Fibroblast of upper back skin (primary cell): Measurements from ENCODE around the gene TIMM23.
"Not testable (repeated sequence)": the region's sequence is repeated elsewhere in the genome, so short reads cannot be mapped to it uniquely, and the experiment has no call there.

Experiments used
- DNase-seq: peaks from one replicate; pipeline ENCODE4 v3.0.0-alpha.2; 2013

The TIMM23 gene

GRCh38 chr10:45997994-45998763 is 25.9 kb downstream of the TIMM23 start:
- DNase-seq, result no peak

DNA sequence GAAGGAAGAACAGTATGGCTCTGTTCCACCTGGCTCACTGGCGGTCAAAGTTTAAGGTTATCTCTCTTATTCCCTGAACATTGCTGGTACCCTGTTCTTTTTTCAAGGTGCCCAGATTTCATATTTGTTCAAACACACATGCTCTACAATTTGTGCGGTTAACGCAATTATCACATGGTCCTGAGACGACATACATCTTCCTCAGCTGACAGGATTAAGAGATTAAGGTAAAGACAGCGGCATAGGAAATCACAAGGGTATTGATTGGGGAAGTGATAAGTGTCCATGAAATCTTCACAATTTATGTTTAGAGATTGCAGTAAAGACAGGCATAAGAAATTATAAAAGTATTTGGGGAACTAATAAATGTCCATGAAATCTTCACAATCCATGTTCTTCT is 27.7 kb downstream of the TIMM23 start:
- not testable (repeated sequence) for DNase-seq

DNA sequence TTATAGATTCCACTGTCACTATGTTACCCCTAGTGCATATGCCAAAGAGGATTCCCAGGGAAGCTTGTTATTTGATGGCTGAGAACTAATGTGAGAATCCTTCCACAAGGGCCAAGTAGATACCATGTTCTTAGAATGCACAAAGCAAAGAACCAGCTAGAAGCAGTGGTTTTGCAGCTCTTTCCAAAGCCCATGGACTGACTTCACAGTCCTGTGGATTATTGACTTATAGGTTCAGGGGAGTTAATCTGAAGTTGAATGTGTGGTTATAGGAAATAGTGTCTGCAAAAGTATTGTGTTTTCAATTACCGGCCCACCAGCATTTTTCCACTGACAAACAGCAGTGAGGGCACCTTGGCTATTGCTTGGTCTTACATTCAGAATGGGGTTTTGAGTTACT is 28.2 kb downstream of the TIMM23 start:
- DNase-seq, result no peak

- DNase-seq, result no peak
Measured at GRCh38 chr10:46001187-46001756, 29.0 kb downstream of the TIMM23 start.

GRCh38 chr10:46002189-46002687 is 29.9 kb downstream of the TIMM23 start:
- DNase-seq, result not testable (repeated sequence)

DNA sequence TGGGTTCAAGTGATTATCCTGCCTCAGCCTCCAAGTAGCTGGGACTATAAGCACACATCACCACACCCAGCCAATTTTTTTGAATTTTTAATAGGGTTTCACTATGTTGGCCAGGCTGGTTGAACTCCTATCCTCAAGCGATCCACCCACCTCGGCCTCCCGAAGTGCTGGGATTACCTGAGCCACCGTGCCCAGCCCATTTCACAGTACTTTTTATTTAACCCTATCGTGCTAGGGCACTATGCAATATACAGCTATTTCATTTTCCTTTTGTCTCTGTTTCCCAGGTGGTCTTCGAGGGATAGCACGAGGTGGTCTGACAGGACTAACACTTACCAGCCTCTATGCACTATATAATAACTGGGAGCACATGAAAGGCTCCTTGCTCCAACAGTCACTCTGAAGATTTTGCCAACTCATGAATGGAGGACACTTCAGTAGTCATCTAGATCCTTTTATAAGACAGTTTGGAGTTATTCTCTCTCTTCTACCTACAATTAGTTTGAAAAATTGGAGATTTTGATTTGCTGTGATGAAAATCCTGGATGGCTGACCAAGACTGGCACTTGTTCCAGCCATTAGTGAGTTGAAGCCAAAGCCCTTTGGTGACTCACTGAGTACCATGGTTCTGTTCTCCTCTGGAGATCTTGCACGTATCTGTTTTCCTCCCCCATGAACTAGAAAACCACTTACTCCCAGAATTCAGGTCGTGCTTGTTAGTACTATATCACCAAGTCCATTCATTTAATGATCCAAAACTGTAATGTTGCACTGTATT is 30.8 kb downstream of the TIMM23 start:
- no peak for DNase-seq

DNA sequence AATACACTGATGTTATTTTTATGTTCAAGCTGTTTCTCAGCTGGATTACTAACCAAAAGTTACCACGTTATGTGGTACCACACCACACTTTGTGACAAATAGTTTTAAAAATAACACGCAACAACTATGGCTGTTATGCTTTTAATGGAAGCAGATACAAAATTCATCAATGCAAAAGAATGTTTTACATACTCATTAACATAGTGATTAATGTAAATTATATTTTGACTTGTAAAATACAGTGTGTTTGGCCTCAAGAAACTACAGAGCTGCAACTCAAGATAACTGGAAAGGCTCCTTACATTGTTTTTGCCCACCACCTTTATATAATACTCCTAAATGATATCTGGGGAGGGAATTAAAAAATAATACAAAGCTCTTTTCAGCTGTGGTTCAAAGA is 32.7 kb downstream of the TIMM23 start:
- no peak for DNase-seq

DNA sequence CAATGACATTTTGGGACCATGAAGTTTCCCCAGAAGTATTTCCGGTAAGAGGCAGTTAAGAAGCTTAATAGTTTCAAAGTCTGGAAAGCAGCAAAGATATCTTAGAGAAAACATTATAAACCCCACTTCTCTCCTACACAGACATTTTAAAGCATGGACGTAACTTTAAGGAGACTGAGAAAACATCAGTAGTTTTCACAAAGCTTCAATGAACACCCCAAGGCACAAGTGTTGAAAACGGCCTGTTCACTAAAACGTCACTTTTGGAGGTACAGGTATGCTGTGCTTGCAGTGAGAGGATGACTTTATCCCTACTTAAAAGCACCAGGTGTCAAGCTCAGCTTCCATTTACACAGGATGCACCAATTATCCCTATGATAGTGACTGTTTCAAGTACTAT is 33.1 kb downstream of the TIMM23 start:
- DNase-seq, result no peak

- DNase-seq, result peak; percentile 59
Measured at GRCh38 chr10:46006219-46006618, 33.9 kb downstream of the TIMM23 start.

DNA sequence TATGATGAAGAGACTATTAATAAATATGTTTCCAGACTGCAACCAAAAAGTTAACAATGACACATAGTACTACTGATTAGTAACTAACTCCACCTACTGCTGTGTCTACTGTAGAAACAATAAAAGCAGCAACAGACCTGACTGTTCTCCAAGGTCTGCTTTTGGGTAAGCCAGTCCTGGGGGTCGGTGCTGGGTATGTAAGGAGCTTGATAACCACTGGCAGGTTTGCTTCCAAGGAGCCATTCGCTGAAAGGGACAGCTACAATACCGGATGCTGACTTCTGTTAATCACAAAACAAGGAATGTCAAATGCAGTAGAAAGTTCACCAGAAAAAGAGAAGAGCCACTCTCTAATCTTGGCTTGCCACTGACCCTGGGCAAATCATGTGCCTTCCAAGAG is 40.5 kb downstream of the TIMM23 start:
- no peak for DNase-seq

DNA sequence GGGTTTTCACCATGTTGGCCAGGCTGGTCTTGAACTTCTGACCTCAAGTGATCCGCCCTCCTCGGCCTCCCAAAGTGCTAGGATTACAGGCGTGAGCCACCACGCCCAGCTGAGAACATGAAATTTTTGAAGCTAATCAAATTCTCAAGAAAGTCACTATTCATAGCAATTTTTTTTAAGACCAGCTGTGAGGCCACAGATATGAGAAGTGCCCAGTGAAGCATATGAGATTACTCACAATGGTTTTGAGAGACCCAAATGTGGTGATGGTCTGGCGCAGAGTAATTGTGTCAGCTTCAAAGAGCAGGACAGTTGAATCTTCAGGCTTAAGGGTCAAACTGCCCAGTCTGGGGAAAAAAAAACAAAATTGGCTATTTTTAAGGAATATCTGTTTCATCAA is 41.9 kb downstream of the TIMM23 start:
- DNase-seq, result no peak

GRCh38 chr10:46014683-46015405 is 42.6 kb downstream of the TIMM23 start:
- no peak for DNase-seq

DNA sequence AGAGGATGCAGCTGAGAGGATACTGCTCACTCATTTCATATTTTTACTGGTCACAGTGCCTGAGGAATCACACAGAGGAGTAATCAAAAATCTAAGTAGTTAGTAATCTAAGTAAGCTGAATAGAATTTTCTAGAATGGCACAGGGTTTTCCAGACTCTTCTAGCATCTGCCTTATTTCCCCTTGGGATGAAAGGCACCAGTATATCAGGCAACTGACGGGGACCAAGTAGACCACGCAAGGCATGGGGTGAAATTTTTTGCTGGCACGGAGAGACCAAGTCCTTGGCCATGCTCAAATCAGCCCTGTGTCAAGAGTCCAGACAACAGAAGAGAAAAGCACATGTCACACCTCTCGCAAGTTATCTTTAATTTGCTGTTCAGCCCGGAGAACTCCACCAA is 43.9 kb downstream of the TIMM23 start:
- no peak for DNase-seq

- no peak for DNase-seq
Measured at GRCh38 chr10:46016811-46017210, 44.5 kb downstream of the TIMM23 start.

GRCh38 chr10:46017733-46018132 is 45.4 kb downstream of the TIMM23 start:
- DNase-seq, result no peak

DNA sequence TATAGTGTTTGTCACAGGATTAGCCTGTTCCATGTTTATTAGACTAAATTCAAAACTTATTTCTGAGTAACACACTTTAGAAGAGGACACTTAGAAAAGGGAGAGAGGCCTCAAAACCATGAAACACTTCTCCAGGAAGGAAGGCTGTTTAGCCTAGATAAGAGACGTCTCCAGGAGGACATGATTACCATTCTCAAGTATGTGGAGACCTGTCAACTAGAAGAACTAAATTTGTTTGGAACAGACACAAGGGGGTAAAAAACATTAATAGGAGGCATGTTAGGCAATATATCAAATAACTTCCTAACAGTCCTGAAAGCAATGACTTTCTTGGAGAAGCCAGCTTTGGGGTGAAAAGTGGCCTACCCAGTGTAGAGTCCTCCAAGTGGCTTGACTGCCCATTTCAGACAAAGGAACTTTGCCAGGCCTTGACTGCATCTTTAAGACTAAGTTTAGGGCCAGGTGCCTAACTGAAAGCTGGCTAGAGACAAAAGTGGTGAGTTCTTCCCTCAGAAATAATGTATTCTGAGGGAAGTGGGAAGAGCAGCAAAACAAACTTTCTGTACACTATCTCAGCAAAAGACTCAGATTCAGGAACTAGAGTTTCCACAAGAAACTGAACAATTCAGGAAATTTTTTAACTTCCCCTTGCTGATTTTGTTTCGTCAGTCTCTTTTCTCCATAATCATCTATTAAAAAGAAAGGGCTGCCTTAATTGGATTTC is 46.3 kb downstream of the TIMM23 start:
- peak; percentile 24 for DNase-seq

- no peak for DNase-seq
Measured at GRCh38 chr10:46019177-46019528, 46.9 kb downstream of the TIMM23 start.

- no peak for DNase-seq
Measured at GRCh38 chr10:46019569-46020343, 47.5 kb downstream of the TIMM23 start.

- no peak for DNase-seq
Measured at GRCh38 chr10:46020344-46020657, 48.0 kb downstream of the TIMM23 start.

DNA sequence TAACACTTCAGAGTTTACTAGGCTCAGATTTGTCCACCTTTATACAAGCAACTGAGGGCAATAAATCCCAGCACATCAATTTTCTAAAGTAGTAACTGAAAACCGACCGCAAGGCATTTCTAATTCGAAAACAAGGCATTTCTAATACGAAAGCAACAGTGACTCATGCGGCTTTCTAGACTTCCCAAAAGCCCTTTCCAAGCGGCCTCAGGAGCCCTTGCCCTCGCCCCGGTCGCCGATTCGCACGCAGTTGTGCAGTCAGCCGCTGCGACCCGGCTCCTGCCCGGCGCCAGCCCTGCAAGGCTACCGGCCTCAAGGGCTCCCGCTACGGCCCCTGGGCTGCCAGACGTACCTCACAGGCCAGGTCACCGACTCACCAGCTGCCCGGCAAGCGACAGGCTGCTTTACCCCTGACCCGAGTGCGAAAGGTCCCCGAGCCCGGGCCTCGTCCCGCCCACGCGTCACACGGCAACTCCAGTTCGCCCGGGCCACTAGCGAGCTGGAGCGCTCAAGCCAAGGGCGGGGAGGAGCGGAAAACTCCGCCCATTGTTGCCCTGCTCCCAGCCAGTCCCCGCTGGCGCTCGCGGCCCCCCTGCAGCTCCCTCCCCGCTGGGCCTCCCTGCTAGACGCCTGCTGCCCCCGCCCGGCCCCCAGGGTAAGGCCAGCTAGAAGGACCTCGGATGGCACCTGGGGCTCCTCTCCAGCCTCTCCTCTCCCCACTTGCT is 50.9 kb downstream of the TIMM23 start:
- peak; percentile 83 for DNase-seq

GRCh38 chr10:46024948-46025347 is 52.7 kb downstream of the TIMM23 start:
- DNase-seq, result no peak
